ENCODE measurements around the gene RPL37.
"Not testable (repeated sequence)": the region's sequence is repeated elsewhere in the genome, so short reads cannot be mapped to it uniquely, and the experiment has no call there.

Gene RPL37

GRCh38 chr5:40834849-40835787 lies at the start of gene RPL37:
RPL37 (minus strand) TSS chr5:40835222; CDS start chr5:40835185, 37 bp downstream.
- Histone ChIP-seq H3K9me3 (no peaks in the 10 kb centered on the region), H3K27me3 (no peaks in the 10 kb centered on the region), H3K27ac (peak within 1 kb of the TSS; percentile 90), H3K4me1 (ENCODE audit: control insufficient read depth in 1 of 2, insufficient read depth in 1 of 2, low read depth in 1 of 2, low read length in 1 of 2) (peaks cover 58 to 61% of the 10 kb centered on the region in 2 experiments), H3K36me3 (peaks cover 37% of the 10 kb centered on the region), H3K4me3 (ENCODE audit: low read depth in 1 of 2, low read length in 1 of 2) (peak within 1 kb of the TSS; percentile 86 to 99)
- peak; percentile 55 for TF ChIP-seq CTCF (IDR thresholded peaks at IDR 0.05)

- H3K36me3 ChIP-seq; H3K27me3 ChIP-seq; H3K4me1 ChIP-seq (ENCODE audit: control insufficient read depth in 1 of 2, insufficient read depth in 1 of 2, low read depth in 1 of 2, low read length in 1 of 2); H3K4me3 ChIP-seq (ENCODE audit: low read depth in 1 of 2, low read length in 1 of 2); H3K27ac ChIP-seq; H3K9me3 ChIP-seq: not testable (repeated sequence)
Observed at GRCh38 chr5:40883051-40883450, 48.0 kb upstream of the RPL37 start.

- H3K4me3 ChIP-seq (ENCODE audit: low read depth in 1 of 2, low read length in 1 of 2), result no peak overlapping the region
- peaks cover 0 to 6% of the 10 kb centered on the region in 2 experiments for H3K4me1 ChIP-seq (ENCODE audit: control insufficient read depth in 1 of 2, insufficient read depth in 1 of 2, low read depth in 1 of 2, low read length in 1 of 2)
- H3K27ac ChIP-seq, result no peak overlapping the region
- TF ChIP-seq CTCF (IDR thresholded peaks at IDR 0.05), result no peak
- H3K9me3 ChIP-seq, result no peaks in the 10 kb centered on the region
- H3K36me3 ChIP-seq, result no peaks in the 10 kb centered on the region
- H3K27me3 ChIP-seq, result no peaks in the 10 kb centered on the region
Observed at GRCh38 chr5:40882291-40882690, 47.3 kb upstream of the RPL37 start.

GRCh38 chr5:40879163-40879942 lies 44.3 kb upstream of the RPL37 start:
- no peaks in the 10 kb centered on the region for H3K9me3 ChIP-seq
- H3K36me3 ChIP-seq, result no peaks in the 10 kb centered on the region
- no peak overlapping the region for H3K4me3 ChIP-seq (ENCODE audit: low read depth in 1 of 2, low read length in 1 of 2)
- H3K27ac ChIP-seq, result no peak overlapping the region
- no peaks in the 10 kb centered on the region for H3K27me3 ChIP-seq
- TF ChIP-seq CTCF (IDR thresholded peaks at IDR 0.05), result peak; percentile 52
- H3K4me1 ChIP-seq (ENCODE audit: control insufficient read depth in 1 of 2, insufficient read depth in 1 of 2, low read depth in 1 of 2, low read length in 1 of 2), result peaks cover 0 to 6% of the 10 kb centered on the region in 2 experiments

GRCh38 chr5:40877371-40877988 lies 42.5 kb upstream of the RPL37 start:
- Histone ChIP-seq H3K27ac (no peak overlapping the region), H3K9me3 (no peaks in the 10 kb centered on the region), H3K4me3 (ENCODE audit: low read depth in 1 of 2, low read length in 1 of 2) (no peak overlapping the region), H3K27me3 (no peaks in the 10 kb centered on the region), H3K36me3 (no peaks in the 10 kb centered on the region), H3K4me1 (ENCODE audit: control insufficient read depth in 1 of 2, insufficient read depth in 1 of 2, low read depth in 1 of 2, low read length in 1 of 2) (peaks cover 0 to 6% of the 10 kb centered on the region in 2 experiments)
- no peak for TF ChIP-seq CTCF (IDR thresholded peaks at IDR 0.05)
